Activated CD8-positive, alpha-beta T cell treated with anti-CD3 and anti-CD28 coated beads for 36 hours (primary cell): ENCODE results near the gene CASTOR2. TPM values are rescaled to one million over a fixed set of nuclear protein-coding genes. Genes with fewer than 3 reads are reported as not detected.
A peak's percentile ranks its signal among the peaks of the same experiment; 100 is the strongest.

ENCODE experiments used
- ATAC-seq: fragments of 200-7000 bp; cut with Tn5 transposase; one replicate; pipeline ENCODE4 v1.10.0; 2021; ENCODE audit warnings: mild to moderate bottlenecking, moderate library complexity
- CTCF ChIA-PET: fragments of 350-600 bp; sonication (Branson Sonifier 250); formaldehyde crosslinking; loops from one replicate; lab custom pipeline; 2021; ENCODE audit warnings: antibody characterized with exemption; lab: Charles Lee
- POLR2A ChIA-PET: fragments of 350-600 bp; sonication (Branson Sonifier 250); formaldehyde crosslinking; loops from one replicate; lab custom pipeline; 2021; ENCODE audit warnings: antibody characterized with exemption; lab: Charles Lee
- DNase-seq: peaks from one replicate; pipeline ENCODE4 v3.0.0-alpha.2; 2020
- H3K27ac Mint-ChIP-seq: one replicate; pipeline ENCODE4 v1.8.0; 2021; ENCODE audit warnings: mild to moderate bottlenecking, mixed read lengths
- H3K27me3 Mint-ChIP-seq: one replicate; pipeline ENCODE4 v1.8.0; 2021; ENCODE audit warnings: mixed read lengths
- H3K36me3 Mint-ChIP-seq: one replicate; pipeline ENCODE4 v1.8.0; 2021; ENCODE audit warnings: low read depth, mixed read lengths
- H3K4me1 Mint-ChIP-seq: one replicate; pipeline ENCODE4 v1.8.0; 2021; ENCODE audit warnings: low read depth, mixed read lengths
- H3K4me3 Mint-ChIP-seq: one replicate; pipeline ENCODE4 v1.8.0; 2021; ENCODE audit warnings: mild to moderate bottlenecking, moderate library complexity, mixed read lengths
- H3K9me3 Mint-ChIP-seq: one replicate; pipeline ENCODE4 v1.8.0; 2021; ENCODE audit warnings: mixed read lengths
- CTCF ChIP-seq: fragments of 200-600 bp; IDR thresholded peaks from one replicate; pipeline ENCODE4 v1.8.0; 2022; ENCODE audit warnings: antibody characterized with exemption, mild to moderate bottlenecking
- intact Hi-C: fragments of 100-400 bp; cut with micrococcal nuclease; formaldehyde crosslinking; loops from one replicate; pipeline ENCODE4 v1.10.0; 2022
- total RNA-seq, 2 experiments: library from RNA; stranded (reverse); gene quantifications; one replicate each; pipeline ENCODE4 v1.2.3, GENCODE V29; 2021

The CASTOR2 gene
- total RNA-seq, 2 experiments from 2014 or later: 3.1 to 3.4 TPM

GRCh38 chr7:75038508-75038907 lies 74.0 kb downstream of the CASTOR2 start:
- POLR2A ChIA-PET: interaction anchor here (1.2 kb wide), 1 partner anchor 11 kb away, joined by 5 read pairs; no protein-coding TSS in a partner anchor
- intact Hi-C loops: no loop called here
- CTCF ChIA-PET: no interaction called here

GRCh38 chr7:75039166-75039565 lies 74.7 kb downstream of the CASTOR2 start:
- ChIA-PET POLR2A (interaction anchor here (1.2 kb wide), 1 partner anchor 12 kb away, joined by 5 read pairs; no protein-coding TSS in a partner anchor), CTCF (no interaction called here)
- Mint-ChIP-seq H3K27me3 (no peaks in the 10 kb centered on the region), H3K4me1 (peaks cover 2% of the 10 kb centered on the region), H3K36me3 (peaks cover 3% of the 10 kb centered on the region), H3K4me3 (no peak overlapping the region), H3K9me3 (no peaks in the 10 kb centered on the region), H3K27ac (no peak overlapping the region)
- no peak for TF ChIP-seq CTCF
- no peak for ATAC-seq
- intact Hi-C loops: no loop called here
- DNase-seq: no peak

More at GRCh38 chr7:75038508-75038907, 74.0 kb downstream of the CASTOR2 start:
- H3K9me3 Mint-ChIP-seq: no peaks in the 10 kb centered on the region
- DNase-seq (peak; percentile 7), ATAC-seq (no peak)
- TF ChIP-seq CTCF: no peak
- H3K27ac Mint-ChIP-seq: no peak overlapping the region
- no peak overlapping the region for H3K4me3 Mint-ChIP-seq
- H3K27me3 Mint-ChIP-seq: no peaks in the 10 kb centered on the region
- H3K36me3 Mint-ChIP-seq: peaks cover 3% of the 10 kb centered on the region
- H3K4me1 Mint-ChIP-seq: peaks cover 2% of the 10 kb centered on the region

GRCh38 chr7:75039709-75040108 lies 75.2 kb downstream of the CASTOR2 start:
- CTCF ChIA-PET: no interaction called here
- ATAC-seq: no peak
- no peak overlapping the region for H3K4me3 Mint-ChIP-seq

GRCh38 chr7:75040512-75040911 lies 76.0 kb downstream of the CASTOR2 start:
- Mint-ChIP-seq H3K4me3 (no peak overlapping the region), H3K4me1 (peaks cover 2% of the 10 kb centered on the region), H3K9me3 (no peaks in the 10 kb centered on the region), H3K36me3 (peaks cover 3% of the 10 kb centered on the region), H3K27ac (no peak overlapping the region), H3K27me3 (no peaks in the 10 kb centered on the region)
- ChIA-PET POLR2A (no interaction called here), CTCF (no interaction called here)
- no peak for DNase-seq
- no peak for TF ChIP-seq CTCF
- no peak for ATAC-seq
- intact Hi-C loops: no loop called here

More at GRCh38 chr7:75039709-75040108, 75.2 kb downstream of the CASTOR2 start:
- intact Hi-C loops: no loop called here
- no peak for DNase-seq
- no peaks in the 10 kb centered on the region for H3K9me3 Mint-ChIP-seq
- no peak for TF ChIP-seq CTCF
- H3K4me1 Mint-ChIP-seq: peaks cover 2% of the 10 kb centered on the region
- no peak overlapping the region for H3K27ac Mint-ChIP-seq
- peaks cover 3% of the 10 kb centered on the region for H3K36me3 Mint-ChIP-seq
- POLR2A ChIA-PET: no interaction called here
- H3K27me3 Mint-ChIP-seq: no peaks in the 10 kb centered on the region

- ATAC-seq (no peak), DNase-seq (no peak)
- peaks cover 7% of the 10 kb centered on the region for H3K36me3 Mint-ChIP-seq
- TF ChIP-seq CTCF: no peak
- intact Hi-C loops: no loop called here
- no peaks in the 10 kb centered on the region for H3K9me3 Mint-ChIP-seq
- CTCF ChIA-PET: no interaction called here
- H3K27ac Mint-ChIP-seq: no peak overlapping the region
- POLR2A ChIA-PET: no interaction called here
- peaks cover 2% of the 10 kb centered on the region for H3K4me1 Mint-ChIP-seq
- H3K4me3 Mint-ChIP-seq: no peak overlapping the region
- H3K27me3 Mint-ChIP-seq: no peaks in the 10 kb centered on the region
These were observed 77.8 kb downstream of the CASTOR2 start for GRCh38 chr7:75042286-75042685.
